K562 (cell line): ENCODE results near the gene CORO2A. TPM values are rescaled to one million over a fixed set of nuclear protein-coding genes. Genes with fewer than 3 reads are reported as not detected.

ENCODE experiments used
- ADNP ChIP-seq: fragments of 200-800 bp; sonication (Bioruptor generic); IDR thresholded peaks from 2 replicates; pipeline ENCODE4 v1.6.1; 2016; ENCODE audit warnings: missing genetic modification characterization, missing compliant biosample characterization
- CHD2 ChIP-seq: IDR thresholded peaks from 2 replicates; pipeline ENCODE4 v1.6.1; 2011; ENCODE audit warnings: low read depth, low read length
- DIDO1 ChIP-seq: fragments of 450-650 bp; IDR thresholded peaks from 2 replicates; pipeline ENCODE4 v1.6.1; 2016; ENCODE audit warnings: low read depth, missing biosample characterization, missing genetic modification characterization
- DPF2 ChIP-seq: fragments of 450-650 bp; IDR thresholded peaks from 2 replicates; pipeline ENCODE4 v1.6.1; 2016
- JUNB ChIP-seq: fragments of 450-650 bp; formaldehyde crosslinking; conservative IDR thresholded peaks from 2 replicates; pipeline ENCODE4 v1.4.0; 2020; ENCODE audit warnings: mild to moderate bottlenecking
- MEF2A ChIP-seq: IDR thresholded peaks from 2 replicates; pipeline ENCODE4 v1.6.1; 2011; ENCODE audit warnings: low read depth, mild to moderate bottlenecking, low read length, moderate library complexity; ENCODE audit not compliant: control insufficient read depth
- NFE2 ChIP-seq: IDR thresholded peaks from 2 replicates; pipeline ENCODE4 v1.6.1; 2014; ENCODE audit warnings: antibody characterized with exemption, low read depth
- POLR3G ChIP-seq: IDR thresholded peaks from 2 replicates; pipeline ENCODE4 v1.6.1; 2011; ENCODE audit not compliant: insufficient read length, insufficient replicate concordance; ENCODE audit errors: extremely low read depth
- RCOR1 ChIP-seq, 2 experiments: IDR thresholded peaks; 2 replicates each; pipeline ENCODE4 v1.6.1; 2012; ENCODE audit warnings: low read depth in 2 of 2, low read length in 2 of 2, borderline replicate concordance in 1 of 2, improper control_type of control experiment in 1 of 2
- RNF2 ChIP-seq: sonication (generic); IDR thresholded peaks from 2 replicates; pipeline ENCODE4 v1.6.1; 2016
- RUNX1 ChIP-seq: sonication (generic); IDR thresholded peaks from 2 replicates; pipeline ENCODE4 v1.6.1; 2016; ENCODE audit warnings: antibody characterized with exemption, low read depth
- SMARCB1 ChIP-seq: IDR thresholded peaks from 2 replicates; pipeline ENCODE4 v1.6.1; 2011; ENCODE audit warnings: improper control_type of control experiment, low read depth; ENCODE audit not compliant: insufficient read length
- SMARCC2 ChIP-seq: fragments of 450-650 bp; IDR thresholded peaks from 2 replicates; pipeline ENCODE4 v1.6.1; 2017; ENCODE audit warnings: antibody characterized with exemption, moderate library complexity, mild to moderate bottlenecking, low read depth
- ZNF23 ChIP-seq: fragments of 250-450 bp; sonication (Bioruptor Pico); IDR thresholded peaks from 2 replicates; pipeline ENCODE4 v1.4.0; 2020; ENCODE audit warnings: mild to moderate bottlenecking
- ZNF584 ChIP-seq: fragments of 200-800 bp; sonication (Bioruptor generic); IDR thresholded peaks from 2 replicates; pipeline ENCODE4 v1.6.1; 2016; ENCODE audit warnings: low read depth, mild to moderate bottlenecking, missing genetic modification characterization, missing compliant biosample characterization
- ZNF766 ChIP-seq: fragments of 200-800 bp; sonication (Bioruptor generic); conservative IDR thresholded peaks from 2 replicates; pipeline ENCODE4 v1.6.1; 2016; ENCODE audit warnings: missing genetic modification characterization, missing compliant biosample characterization
- ZSCAN32 ChIP-seq: fragments of 450-650 bp; formaldehyde crosslinking; IDR thresholded peaks from 2 replicates; pipeline ENCODE4 v1.4.0; 2020; ENCODE audit warnings: mild to moderate bottlenecking, moderate library complexity
- polyA plus RNA-seq, 8 experiments: library from polyadenylated mRNA; depleted of rRNA in 4 of 8; stranded (reverse) in 5 of 8; unstranded in 3 of 8; fragments of >200 nt; fragmentation: Nextera tagmentation in 2 of 8; fragmentation: Illumina TruSeq in 1 of 8; extraction: Ambion mirVana in 2 of 8; extraction: Trizol in 1 of 8; gene quantifications; 2 replicates each; pipeline versions ENCODE4 v1.2.1 to v1.2.3, GENCODE V29; 2011 to 2014; ENCODE audit warnings: inconsistent platforms in 1 of 8, missing spikeins in 1 of 8
- total RNA-seq, 7 experiments: library from RNA; depleted of rRNA in 6 of 7; stranded (reverse); fragments of >200 nt in 6 of 7; fragmentation: Illumina TruSeq in 2 of 7; extraction: Trizol in 2 of 7; gene quantifications; 2 replicates each; pipeline versions ENCODE4 v1.2.1 to v1.2.3, GENCODE V29; 2011 to 2021; ENCODE audit warnings: low replicate concordance in 1 of 7
- TF ChIP-seq, protein P1 (sequence below): fragments of 450-650 bp; IDR thresholded peaks from 2 replicates; pipeline ENCODE4 v1.7.1; 2018; ENCODE audit warnings: mild to moderate bottlenecking, low read depth; ENCODE audit not compliant: partially characterized antibody
- TF ChIP-seq, protein P2 (sequence below): fragments of 250-450 bp; sonication (Bioruptor Pico); IDR thresholded peaks from 2 replicates; pipeline ENCODE4 v1.8.0; 2021; ENCODE audit warnings: borderline replicate concordance, mild to moderate bottlenecking, moderate library complexity; ENCODE audit not compliant: poor library complexity, severe bottlenecking
- TF ChIP-seq, protein P3 (sequence below): sonication (generic); formaldehyde crosslinking; IDR thresholded peaks from 2 replicates; pipeline ENCODE4 v1.8.0; 2022; ENCODE audit warnings: mild to moderate bottlenecking, missing genetic modification reagents
- TF ChIP-seq, protein P4 (sequence below): conservative IDR thresholded peaks from 2 replicates; pipeline ENCODE4 v1.6.1; 2011; ENCODE audit warnings: low read depth, mild to moderate bottlenecking, low read length; ENCODE audit not compliant: control insufficient read depth

Gene CORO2A
- total and polyA plus RNA-seq, 9 of the 15 experiments (the other 6 are each of a cell fraction or from before 2014, with no cell fraction given), result 9.5 to 26.6 (median 18.0) TPM

DNA sequence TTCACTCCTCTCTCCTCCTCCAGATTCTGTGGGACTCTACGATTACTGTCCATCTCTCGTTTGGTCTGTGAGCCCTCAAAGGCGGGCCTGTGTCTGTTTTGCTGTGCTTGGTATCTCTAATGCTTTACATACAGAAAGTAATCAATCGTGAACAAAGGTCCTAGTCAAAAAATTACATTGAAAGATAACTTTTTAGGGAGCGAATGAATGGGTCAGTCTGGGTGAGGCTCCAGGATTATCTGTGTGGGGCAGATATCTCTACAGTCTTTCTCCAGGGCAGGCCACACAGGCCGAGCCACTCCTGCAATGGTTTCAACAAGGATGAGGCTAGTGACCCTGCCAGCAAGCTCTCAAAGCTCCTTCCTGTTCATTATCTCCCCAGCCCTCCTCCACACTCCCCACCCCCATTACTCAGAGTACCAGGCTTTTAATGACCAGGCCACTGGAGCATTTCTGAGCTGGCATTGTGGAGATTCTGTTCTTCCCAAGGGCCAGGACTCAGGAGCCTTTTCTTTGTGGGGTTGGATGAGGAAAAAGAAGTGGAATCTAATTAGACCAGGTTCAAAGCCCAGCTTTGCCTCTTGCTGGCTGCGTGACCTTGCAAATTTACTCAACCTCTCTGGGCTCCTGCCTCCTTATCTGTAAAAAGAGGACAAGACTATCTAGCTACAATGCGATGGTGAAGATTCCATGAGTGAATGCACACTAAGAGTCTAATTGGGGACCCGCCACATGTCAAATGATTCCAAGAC is 10.2 kb downstream of the CORO2A start (continued):
- TF ChIP-seq, protein P1, sequence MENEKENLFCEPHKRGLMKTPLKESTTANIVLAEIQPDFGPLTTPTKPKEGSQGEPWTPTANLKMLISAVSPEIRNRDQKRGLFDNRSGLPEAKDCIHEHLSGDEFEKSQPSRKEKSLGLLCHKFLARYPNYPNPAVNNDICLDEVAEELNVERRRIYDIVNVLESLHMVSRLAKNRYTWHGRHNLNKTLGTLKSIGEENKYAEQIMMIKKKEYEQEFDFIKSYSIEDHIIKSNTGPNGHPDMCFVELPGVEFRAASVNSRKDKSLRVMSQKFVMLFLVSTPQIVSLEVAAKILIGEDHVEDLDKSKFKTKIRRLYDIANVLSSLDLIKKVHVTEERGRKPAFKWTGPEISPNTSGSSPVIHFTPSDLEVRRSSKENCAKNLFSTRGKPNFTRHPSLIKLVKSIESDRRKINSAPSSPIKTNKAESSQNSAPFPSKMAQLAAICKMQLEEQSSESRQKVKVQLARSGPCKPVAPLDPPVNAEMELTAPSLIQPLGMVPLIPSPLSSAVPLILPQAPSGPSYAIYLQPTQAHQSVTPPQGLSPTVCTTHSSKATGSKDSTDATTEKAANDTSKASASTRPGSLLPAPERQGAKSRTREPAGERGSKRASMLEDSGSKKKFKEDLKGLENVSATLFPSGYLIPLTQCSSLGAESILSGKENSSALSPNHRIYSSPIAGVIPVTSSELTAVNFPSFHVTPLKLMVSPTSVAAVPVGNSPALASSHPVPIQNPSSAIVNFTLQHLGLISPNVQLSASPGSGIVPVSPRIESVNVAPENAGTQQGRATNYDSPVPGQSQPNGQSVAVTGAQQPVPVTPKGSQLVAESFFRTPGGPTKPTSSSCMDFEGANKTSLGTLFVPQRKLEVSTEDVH, result no peak
- TF ChIP-seq JUNB (CRISPR knock-in tag) (no peak), ZNF23 (CRISPR knock-in tag) (no peak), RCOR1 (IDR thresholded peaks at IDR 0.05; ENCODE audit: borderline replicate concordance in 1 of 2, low read depth in 2 of 2, low read length in 2 of 2) (peak in 1 of 2 experiments; percentile 89; a peak in 2 of 4 replicates), ZSCAN32 (CRISPR knock-in tag) (no peak), SMARCC2 (peak; percentile 70; the same call in 1 of the 2 replicates), ZNF584 (CRISPR knock-in tag) (0 out of 2 replicates have a peak, but pooled peaks have one; percentile 62), MEF2A (0 out of 2 replicates have a peak, but pooled peaks have one; percentile 12), RUNX1 (0 out of 2 replicates have a peak, but pooled peaks have one; percentile 38), DPF2 (peak; percentile 96), RNF2 (peak; percentile 68), NFE2 (peak; percentile 3; the same call in 1 of the 2 replicates), DIDO1 (tag) (no peak), ZNF766 (CRISPR knock-in tag) (no peak; the same call in 1 of the 2 replicates), SMARCB1 (peak; percentile 75), CHD2 (peak; percentile 23; the same call in 1 of the 2 replicates), POLR3G (no peak), ADNP (peak; percentile 99)
- TF ChIP-seq, protein P2, sequence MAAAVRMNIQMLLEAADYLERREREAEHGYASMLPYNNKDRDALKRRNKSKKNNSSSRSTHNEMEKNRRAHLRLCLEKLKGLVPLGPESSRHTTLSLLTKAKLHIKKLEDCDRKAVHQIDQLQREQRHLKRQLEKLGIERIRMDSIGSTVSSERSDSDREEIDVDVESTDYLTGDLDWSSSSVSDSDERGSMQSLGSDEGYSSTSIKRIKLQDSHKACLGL, result no peak
- TF ChIP-seq, protein P3, sequence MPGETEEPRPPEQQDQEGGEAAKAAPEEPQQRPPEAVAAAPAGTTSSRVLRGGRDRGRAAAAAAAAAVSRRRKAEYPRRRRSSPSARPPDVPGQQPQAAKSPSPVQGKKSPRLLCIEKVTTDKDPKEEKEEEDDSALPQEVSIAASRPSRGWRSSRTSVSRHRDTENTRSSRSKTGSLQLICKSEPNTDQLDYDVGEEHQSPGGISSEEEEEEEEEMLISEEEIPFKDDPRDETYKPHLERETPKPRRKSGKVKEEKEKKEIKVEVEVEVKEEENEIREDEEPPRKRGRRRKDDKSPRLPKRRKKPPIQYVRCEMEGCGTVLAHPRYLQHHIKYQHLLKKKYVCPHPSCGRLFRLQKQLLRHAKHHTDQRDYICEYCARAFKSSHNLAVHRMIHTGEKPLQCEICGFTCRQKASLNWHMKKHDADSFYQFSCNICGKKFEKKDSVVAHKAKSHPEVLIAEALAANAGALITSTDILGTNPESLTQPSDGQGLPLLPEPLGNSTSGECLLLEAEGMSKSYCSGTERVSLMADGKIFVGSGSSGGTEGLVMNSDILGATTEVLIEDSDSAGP (CRISPR knock-in tag), result no peak
- TF ChIP-seq, protein P4, sequence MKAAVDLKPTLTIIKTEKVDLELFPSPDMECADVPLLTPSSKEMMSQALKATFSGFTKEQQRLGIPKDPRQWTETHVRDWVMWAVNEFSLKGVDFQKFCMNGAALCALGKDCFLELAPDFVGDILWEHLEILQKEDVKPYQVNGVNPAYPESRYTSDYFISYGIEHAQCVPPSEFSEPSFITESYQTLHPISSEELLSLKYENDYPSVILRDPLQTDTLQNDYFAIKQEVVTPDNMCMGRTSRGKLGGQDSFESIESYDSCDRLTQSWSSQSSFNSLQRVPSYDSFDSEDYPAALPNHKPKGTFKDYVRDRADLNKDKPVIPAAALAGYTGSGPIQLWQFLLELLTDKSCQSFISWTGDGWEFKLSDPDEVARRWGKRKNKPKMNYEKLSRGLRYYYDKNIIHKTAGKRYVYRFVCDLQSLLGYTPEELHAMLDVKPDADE, result peak; percentile 81
